NCI-H187 treated with DMSO at 0.1 percent for 48 hours (cell line): ENCODE data around the gene UPB1.

Source experiments
- DNase-seq: peaks from one replicate; lab custom pipeline; 2025; lab: John Stamatoyannopoulos, UW

The UPB1 gene

DNA sequence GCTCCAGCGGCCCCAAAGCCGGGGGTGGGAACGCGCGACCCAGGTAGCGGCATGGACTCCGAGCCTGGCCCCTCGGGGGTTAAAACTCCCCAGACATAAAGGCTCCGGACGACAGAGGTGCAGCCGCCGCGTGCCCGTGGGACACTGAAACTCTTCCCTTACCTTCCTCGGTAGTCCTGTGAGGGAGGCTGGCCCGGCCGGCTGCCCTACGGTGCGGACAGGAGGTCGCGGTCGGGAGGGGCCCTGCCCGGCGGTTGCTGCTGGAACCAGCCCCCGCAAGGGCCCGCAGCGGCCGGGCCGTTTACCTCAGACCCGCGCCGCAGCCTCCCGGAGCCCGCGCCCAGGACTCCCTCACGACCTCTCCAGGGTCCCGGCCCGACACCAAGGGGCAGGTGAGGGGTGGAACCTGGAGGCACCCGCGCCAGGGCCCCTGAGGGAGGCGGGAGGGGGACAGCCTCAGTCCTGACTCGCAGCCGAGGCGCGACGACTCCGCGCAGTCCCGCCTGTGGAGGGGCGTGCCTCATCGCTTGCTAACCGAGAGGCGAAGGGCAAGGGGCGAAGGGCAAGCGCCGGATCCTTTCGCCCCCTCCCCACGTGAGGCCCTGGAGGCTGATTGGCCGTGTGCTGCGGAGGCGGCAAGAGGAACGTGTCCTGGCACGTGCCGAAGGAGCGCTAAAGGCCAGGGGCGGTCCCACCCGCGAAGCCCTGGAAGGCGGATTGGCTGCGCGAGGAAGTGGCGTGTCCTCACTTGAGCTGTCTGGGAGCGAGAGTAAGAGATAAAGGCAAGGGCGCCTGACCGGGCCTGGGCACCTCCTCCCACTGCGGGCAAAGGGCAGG lies at the start of gene UPB1:
TSS of gene UPB1 (plus strand) at position 805 of the 837 bp plus-strand sequence. CDS start 72 bp downstream, outside the sequence.
- DNase-seq, result no peak

DNA sequence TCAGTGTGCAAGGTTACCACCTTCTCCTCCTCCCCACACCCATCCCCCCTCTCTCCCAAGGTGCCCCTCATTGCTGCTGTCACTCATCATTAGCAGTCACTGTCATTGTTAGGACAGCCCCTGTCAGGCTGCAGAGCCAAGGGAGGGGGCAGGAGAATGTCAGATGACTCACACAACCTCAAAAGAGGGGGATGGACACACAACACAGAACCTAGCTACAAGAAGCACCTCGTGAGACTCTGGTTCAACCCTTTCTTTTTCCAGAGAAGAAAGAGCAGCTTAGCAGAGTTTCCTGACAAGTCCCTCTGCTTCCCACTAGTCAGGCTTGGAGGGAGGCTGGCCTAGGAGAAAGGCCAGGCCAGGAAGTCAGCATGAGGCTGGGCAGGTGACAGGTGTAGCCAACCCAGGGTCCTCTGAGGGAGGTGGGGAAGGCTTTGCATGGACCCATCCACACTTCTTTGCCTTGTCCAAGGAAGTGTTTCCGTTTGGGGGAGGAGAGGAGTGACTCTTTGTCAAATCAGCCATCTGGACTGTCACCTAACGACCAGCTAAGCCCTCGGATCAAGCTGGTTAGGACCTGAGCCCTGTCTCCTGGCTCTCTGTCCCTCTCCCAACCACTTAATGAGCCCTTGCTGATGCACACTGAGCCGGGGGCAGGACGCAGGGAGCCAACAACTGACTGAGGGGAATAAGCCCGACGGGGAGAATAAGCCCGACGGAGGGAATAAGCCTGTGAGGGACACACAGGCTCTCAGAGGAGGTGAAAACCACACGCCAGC lies 49.5 kb upstream of the UPB1 start:
- DNase-seq, result no peak

DNA sequence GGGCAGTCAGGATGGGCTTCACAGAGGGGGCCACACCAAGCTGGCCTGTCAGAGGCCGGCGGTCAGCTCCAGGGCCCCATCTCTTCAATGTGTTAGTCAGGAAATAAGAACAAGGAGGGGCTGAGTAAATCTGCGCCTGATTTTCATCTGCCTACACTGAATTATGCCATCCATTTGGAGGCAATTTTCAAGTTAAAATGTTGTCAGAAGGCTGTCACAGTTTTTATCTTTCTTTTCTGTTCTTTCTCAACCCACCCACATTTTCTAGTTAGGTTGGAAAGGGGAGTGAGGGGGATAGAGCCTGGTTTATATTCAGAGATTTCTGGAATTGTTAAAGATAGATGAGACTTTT lies 48.9 kb upstream of the UPB1 start:
- DNase-seq, result no peak

DNA sequence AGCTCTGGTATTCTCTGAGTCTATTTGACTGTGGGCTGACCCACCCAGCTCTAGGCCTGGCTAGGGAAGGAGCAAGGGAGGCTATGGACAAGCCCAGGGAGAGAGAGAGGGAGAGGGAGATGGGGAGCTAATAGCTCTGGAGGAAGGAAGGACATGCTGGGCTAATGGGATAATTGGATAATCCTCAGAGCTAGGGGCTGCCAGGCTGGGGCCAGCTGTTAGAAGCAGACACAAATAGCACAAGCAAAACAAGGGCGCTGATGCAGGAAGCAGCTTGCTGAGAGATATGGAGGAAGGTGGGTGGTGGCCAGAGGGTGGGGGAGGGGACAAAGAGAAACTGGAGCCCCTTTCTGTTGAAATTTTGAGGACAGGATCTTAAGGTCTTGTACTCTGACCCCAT lies 44.5 kb upstream of the UPB1 start:
- DNase-seq, result no peak

DNA sequence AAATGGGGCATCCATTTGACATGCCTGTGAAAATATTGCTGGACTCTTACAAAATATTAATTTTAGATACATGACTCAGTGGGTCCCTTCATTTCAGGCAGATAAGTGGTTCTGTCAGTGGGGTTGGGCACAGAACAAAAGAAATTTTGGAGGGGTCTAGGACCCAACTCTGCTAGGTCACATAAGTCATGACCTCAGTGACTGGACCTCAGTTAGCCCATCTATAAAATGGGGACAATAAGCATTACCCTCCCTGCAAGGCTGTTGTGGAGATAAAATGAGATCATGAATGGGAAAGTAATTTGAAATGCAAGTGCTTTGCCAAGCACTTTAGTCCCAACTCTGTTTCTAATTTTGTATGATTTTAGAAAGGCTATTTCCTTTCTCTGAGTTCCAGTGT lies 44.0 kb upstream of the UPB1 start:
- no peak for DNase-seq

DNA sequence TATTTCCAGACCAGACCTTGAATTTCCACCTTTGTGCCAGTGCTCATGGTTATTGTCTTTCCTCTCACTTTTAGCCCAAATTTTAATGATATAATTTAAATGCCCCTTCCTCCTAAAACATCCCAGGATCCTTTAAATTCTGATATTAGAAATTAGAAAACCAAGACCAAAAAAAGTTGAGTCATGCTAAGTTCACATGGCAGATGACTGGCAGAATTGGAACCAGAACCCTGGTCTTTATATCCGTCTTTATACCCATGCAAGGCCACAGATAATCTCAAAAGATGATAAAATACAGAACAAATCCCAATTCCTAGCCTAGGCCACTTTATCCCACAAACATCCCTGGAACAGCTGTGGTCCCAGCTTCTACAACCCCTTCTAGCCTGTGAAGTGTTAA lies 41.3 kb upstream of the UPB1 start:
- no peak for DNase-seq

DNA sequence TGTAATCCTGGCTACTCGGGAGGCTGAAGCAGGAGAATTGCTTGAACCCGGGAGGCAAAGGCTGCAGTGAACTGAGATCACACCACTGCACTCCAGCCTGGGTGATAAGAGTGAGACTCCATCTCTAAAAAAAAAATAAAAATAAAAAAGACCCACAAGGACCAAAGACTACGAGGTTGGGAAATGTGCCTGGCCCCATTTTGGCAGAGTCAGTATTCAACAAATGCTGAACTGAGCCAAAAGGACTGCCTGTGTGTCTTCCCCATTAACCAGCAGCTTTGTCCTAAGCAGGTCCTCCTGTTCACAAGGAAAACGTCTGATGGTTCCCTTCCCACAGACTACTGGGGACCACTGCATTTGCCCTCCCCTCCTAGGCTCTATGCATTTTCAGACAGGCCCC lies 40.1 kb upstream of the UPB1 start:
- DNase-seq, result no peak

DNA sequence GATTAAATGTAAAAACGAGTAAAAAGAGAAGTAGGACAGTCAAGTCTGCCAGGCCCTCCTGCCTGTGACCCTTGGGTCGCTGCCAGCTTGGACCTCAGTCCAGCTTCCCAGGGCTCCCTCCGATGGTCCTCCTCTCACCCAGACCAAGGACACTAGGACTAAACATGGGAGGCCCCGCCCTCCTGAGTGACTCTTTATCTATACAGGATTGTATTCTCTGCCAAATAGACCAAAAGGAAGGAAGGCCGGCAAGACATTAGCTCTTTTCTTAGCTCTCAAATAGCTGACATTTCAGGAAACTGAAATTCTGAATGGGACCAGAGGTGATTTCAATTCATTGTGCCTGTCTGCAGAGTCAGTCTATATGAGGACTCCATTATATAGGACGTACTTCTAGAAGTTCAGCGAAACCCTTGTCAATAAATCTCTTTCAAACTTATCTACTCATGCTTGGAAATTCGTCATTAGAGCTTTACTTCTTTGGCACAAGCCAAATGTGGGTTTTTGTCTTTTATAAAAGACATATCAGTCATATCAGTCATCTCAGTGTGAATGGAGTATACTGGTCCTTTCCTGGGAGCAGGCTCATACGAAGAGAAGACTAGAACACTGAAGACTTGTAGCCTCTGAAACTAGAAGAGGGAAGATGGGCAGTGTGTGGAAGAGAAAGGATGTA lies 39.2 kb upstream of the UPB1 start:
- DNase-seq, result no peak

DNA sequence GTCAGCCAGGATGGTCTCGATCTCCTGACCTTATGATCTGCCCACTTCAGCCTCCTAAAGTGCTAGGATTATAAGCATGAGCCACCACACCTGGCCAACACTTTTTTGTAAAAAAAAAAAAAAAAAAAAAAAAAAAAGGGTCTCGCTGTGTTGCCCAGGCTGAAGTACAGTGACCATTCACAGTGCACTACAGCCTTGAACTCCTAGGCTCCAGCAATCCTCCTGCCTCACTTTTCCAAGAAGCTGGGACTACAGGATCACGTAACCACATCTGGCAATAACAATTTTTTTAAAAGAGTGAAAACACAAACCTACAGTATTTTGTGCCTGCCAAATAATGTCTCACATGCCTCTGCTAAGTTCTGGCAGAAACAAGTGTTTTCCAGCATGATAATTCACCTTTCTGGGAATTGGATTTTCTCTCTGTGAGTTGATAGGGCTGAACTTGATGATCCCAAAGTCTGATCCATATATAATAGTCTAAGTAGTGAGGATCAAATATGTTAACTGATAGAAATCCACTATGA lies 37.2 kb upstream of the UPB1 start:
- no peak for DNase-seq

DNA sequence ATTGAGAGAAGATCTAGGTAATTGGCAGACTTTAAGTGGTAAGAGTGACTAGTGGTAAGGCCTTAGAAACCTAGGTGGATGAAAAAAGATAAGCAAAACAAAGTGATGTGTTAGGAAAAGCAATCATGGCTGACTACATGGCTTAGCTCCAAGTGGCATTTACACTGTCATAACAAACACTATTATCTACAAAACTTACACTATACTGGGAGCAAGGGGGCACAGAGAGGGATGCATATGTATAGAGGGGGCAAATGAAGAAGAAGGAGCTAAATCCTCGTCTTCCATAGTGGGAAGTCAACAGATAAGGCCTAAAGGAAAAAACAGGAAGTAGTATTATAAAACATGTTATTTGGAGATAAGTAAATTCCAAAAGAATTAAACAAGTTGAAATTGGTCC lies 35.2 kb upstream of the UPB1 start:
- DNase-seq, result no peak

DNA sequence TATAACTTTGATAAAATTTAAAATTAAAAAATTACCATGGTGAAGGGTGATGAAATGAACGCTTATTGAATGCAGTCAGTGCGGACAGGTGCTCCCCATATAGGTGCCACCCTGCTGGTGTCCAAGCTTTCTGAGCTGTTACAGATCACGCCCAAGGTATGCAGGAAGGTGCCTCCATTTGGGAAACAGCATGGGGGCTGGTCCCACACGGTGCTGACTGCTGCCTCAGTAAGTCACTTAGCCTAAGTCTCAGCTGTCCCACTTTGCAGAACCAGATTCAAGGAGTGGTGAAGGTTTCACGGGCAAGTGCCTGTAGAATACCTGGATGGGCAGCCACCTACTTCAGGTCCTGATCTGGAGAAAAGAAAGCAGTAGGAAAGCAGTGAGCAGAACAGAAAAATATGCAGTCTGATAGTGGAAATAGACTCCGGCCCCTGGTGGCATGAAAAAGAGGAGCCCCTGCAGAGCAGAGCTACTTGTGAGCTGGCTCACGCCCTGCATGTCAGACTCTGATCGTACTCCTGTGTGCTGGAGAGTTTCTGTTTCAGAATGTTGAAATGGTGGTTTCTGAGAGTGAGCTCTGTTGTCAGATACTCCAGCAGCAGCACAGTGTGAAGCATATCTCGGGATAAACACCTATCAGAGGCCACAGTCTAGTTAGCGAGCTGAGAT lies 34.6 kb upstream of the UPB1 start:
- no peak for DNase-seq

DNA sequence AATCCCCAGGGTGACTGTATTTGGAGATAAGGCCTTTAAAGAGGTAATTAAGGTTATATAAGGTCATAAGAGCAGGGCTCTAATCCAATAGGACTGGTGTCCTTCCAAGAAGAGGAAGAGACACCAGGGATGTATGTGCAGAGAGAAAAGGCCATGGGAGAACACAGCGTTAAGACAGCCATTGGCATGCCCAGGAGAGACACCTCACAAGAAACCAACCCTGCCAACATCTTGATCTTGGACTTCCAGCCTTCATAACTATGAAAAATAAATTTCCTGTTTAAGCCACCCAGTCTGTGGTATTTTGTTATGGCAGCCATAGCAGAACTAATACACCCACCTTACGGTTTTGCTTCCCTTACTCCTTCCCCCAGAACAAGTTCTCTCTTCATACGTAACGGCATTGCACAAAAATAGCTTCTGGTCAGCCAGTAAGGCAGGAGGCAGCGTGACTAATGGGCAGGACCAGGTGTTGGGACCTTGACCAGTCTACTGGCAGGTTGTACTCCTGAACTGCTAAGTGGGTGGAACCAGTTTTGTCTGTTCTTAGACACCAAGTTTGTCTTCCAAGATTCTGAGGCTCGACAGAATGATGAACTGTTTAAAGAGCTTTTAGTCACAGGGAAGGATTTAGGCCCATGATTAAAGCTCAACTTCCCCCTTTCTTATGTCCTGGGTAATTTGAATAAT lies 31.9 kb upstream of the UPB1 start:
- DNase-seq, result no peak

DNA sequence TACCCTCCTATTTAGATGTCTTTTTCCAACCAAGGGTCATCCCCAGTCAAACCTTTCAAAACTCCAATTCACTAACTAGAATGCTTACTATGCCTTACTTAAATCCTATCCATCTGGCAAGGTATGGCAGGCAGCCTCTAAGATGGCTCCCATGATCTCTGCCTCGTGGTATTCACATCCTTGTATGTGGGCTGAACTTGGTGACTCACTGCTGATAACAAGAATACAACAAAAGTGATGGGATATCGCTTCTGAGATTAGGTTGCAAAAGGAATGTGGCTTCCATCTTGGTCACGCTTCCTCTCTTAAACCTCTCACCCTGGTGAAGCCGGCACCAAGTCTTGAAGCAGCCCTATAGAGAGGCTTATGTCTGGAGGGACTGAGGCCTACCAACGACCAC lies 29.6 kb upstream of the UPB1 start:
- no peak for DNase-seq

DNA sequence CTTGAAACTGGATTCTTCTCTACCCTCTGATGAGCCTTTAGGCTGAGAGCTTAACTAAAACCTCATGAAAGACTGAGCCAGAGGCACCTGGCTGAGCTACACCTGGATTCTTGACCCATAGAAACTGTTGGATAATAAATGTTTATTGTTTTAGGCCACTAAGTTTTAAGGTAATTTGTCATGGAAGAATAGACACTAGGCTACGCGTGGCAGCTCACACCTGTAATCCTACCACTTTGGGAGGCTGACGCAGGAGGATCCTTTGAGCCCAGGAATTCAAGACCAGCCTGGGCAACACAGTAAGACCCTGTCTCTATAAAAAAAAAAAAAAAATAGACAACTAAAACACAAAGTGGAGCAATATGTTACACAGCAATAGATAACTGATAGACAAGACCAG lies 29.2 kb upstream of the UPB1 start:
- no peak for DNase-seq

DNA sequence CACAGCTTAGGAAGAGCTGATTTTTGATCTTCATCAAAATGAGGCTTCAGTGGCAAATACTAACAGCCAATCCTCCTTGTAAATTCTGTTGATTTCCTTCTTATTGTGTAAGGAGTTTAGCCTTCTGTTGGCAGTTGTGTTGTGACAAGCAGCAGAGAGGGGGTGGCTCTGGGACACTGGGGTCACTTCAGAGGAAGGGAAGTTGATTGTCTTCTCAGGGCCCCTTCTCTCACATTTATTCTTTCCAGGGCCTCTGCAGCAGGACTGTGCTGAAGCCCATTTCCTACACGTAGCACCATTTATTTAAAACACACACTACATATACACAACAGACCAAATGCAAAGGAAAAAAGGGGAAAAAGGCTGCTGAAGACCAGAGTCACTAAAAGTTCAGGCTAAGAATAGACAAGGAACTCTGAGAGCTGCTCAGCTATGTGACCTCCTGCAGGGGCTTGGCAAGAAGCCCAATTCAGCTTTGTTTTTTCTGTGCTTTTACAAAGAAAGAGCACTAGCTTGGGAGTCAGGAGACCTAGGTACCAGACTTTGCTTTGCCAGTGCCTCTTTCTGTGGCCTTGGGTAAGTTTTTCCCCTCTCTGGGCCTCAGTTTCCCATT lies 28.3 kb upstream of the UPB1 start:
- DNase-seq, result no peak

DNA sequence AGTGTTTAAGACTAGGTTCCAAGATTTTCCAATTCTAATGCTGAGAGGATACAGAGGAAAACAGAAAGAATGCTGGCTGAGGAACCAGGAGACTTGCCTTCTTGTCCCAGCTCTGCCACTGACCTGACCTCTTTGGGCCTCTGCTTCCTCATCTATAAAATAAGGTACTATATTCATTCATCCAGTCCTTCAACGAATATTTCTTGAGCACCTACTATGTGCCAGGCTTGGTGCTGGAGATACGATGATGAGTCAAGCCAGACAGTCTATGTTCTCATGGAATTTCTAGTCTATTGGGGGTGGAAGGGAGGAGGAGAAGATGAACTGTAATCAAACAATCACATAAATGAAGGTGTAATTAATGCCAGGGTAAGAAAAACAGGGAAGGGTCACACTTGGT lies 27.8 kb upstream of the UPB1 start:
- no peak for DNase-seq

DNA sequence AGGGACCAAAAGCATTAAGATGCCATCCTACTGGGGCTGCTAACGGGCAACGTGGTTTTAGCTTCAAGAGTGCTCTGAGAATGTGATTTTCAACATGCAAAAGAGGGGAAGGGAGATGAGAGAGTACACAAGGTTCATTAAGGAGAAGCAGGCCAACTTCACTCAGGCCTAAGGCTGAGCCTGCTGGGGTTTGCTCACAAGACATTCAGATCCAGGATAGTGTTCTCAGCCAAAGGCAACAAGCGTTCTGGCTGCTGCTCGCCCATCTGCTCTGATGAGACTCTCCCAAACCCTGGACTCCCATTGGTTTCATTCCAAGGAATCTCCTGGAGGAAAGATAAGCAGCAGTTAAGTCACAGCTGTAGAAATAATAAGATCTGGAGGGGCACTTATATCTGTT lies 23.6 kb upstream of the UPB1 start:
- no peak for DNase-seq

DNA sequence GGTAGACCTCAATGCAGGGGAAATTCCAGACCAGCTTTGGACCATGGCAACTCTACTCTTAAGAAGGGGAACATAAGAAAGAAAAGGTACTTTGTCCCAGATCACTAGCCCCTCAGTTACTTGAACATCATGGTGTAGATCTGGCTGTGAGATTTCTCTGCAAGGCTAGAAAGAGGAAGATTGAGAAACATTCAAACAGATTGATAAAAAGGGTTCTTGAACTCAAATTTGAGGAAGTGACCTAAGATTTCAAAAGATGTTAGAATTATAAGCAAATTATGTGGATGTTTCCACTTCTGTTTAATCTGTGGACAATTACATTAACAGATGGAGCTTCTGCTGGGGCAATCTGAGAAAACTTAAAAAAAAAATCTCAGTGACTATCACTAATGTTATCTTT lies 21.8 kb upstream of the UPB1 start:
- DNase-seq, result no peak

DNA sequence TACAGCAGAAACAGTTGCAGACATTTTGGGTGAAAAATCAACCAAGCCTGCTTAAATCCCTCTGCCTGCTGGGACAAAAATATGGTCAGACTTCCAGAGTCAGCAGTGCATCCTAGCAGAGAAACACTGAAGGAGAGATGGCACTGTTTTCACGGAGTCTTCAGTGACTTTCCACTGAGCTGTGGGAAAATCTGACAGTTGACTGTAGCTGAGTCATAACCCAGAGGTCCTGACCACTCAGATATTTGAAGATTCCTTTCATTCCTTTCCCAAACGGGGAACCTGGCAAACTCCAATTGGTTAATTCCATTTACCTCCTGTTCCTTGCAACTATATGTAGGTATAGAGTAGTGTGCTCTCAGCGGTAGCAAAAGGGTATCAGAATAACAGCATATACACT lies 20.9 kb upstream of the UPB1 start:
- no peak for DNase-seq

DNA sequence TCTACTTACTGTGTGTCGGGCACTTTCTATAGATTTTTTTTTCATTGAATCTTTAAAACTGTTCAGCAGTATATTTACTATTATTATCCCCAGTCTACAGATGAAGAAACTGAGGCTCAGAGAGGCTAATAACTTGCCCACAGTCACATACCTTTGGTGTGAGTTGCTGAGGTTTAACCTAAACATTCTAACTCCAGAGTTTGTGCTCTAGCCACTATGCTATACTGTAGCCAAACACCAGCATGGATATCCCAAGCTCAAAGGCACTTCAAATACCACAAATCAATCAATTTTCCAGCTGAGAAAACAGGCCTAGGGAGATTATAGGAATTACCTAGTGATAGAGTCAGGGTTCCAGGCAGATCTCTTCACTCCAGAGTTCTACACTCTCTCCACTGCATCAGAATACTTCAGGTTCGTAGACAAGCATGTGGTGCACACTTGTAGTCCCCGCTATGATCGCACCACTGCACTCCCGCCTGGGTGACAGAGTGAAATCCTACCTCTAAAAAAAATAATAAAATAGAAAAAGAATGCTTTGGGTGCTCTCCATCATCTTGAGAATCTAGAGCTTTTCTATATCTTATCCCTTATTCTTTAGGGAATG lies 20.4 kb upstream of the UPB1 start:
- no peak for DNase-seq

DNA sequence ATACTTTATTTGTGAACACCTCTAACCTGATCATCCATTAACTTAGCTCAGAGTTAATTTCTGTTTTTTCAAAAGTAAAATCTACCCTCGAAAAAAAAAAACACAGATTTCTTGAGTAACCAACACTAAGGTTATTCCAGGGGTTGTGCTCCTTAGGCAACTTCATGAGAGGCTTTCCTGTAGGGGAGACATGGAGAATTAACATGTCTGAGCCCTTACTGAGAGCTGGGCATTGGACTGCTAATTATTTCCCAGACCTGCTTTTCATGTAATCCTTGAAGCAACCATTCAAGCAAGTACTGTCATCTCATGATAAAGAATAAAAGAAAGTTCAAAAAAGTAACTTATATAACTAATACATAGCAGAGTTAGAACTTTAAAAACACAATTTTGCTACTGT lies 13.5 kb upstream of the UPB1 start:
- no peak for DNase-seq
